Choroid plexus epithelial cell (primary cell): ENCODE measurements around the gene MINK1.
A peak's percentile ranks its signal among the peaks of the same experiment; 100 is the strongest.

Source experiments
- DNase-seq: peaks from one replicate; pipeline ENCODE4 v3.0.0-alpha.2; 2010; ENCODE audit warnings: low read depth
- H3K4me3 ChIP-seq: 2 replicates; pipeline ENCODE4 v1.5.1; 2011; ENCODE audit warnings: low read depth, mild to moderate bottlenecking, control low read depth, low read length, moderate library complexity
- CTCF ChIP-seq: conservative IDR thresholded peaks from 2 replicates; pipeline ENCODE4 v1.5.1; 2011; ENCODE audit warnings: low read depth, mild to moderate bottlenecking, control low read depth, inconsistent platforms, low read length, moderate library complexity

Gene MINK1

DNA sequence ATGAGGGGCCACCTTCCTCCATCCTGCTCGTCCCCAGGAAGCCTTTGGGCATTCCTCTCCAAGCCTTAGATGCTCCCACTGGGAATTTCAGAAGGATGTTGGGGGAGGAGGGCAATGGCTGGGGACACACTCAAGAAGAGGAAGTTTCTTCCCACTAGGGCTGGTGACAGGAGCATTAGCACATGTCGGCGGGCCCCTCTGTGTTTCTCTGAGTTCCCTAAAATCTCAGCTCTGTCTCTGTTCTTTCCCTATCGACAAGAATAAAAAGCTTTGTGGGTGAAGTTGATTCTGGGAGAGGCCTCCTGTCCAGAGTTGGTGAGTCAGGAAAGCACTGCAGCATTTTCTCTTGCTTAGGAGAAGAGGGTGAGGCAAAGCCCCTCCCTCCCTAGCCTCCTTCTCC, 46.5 kb downstream of the MINK1 start:
- no peak for TF ChIP-seq CTCF
- H3K4me3 ChIP-seq, result no peak overlapping the region
- DNase-seq, result no peak

DNA sequence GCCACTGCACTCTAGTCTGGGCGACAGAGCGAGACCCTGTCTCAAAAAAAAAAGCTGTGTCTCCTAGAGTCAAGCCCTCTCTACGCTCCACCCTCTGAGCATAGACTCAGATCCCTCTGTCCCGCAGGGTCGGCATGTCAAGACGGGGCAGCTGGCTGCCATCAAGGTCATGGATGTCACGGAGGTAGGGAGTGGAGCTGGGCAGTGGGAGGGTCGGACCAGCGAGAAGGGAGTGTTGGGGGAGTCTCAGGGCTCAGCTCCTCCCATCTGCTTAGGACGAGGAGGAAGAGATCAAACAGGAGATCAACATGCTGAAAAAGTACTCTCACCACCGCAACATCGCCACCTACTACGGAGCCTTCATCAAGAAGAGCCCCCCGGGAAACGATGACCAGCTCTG, 47.7 kb downstream of the MINK1 start:
- DNase-seq, result no peak
- H3K4me3 ChIP-seq, result no peak overlapping the region
- no peak for TF ChIP-seq CTCF

- no peak overlapping the region for H3K4me3 ChIP-seq
- DNase-seq, result peak; percentile 61
- peak; percentile 92 for TF ChIP-seq CTCF
Measured at GRCh38 chr17:4881761-4882555, 48.8 kb downstream of the MINK1 start.

GRCh38 chr17:4884489-4884888, 51.3 kb downstream of the MINK1 start:
- no peak for DNase-seq
- TF ChIP-seq CTCF, result no peak
- H3K4me3 ChIP-seq, result no peak overlapping the region

GRCh38 chr17:4886830-4887229, 53.7 kb downstream of the MINK1 start:
- TF ChIP-seq CTCF, result no peak
- H3K4me3 ChIP-seq, result no peak overlapping the region
- no peak for DNase-seq

DNA sequence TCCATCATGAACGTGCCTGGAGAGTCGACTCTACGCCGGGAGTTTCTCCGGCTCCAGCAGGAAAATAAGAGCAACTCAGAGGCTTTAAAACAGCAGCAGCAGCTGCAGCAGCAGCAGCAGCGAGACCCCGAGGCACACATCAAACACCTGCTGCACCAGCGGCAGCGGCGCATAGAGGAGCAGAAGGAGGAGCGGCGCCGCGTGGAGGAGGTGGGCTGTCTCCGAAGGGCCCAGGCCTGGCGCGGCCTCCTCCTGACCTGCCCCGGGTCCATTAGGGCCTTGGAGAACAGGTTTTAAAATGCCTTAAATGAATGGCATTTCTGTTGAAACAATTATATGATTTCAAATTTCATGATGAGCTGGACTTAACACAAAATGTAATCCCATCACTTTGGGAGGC, 54.4 kb downstream of the MINK1 start:
- TF ChIP-seq CTCF, result no peak
- no peak for DNase-seq
- no peak overlapping the region for H3K4me3 ChIP-seq
